ENCODE measurements around the gene ZNF35. TPM values are rescaled to one million over a fixed set of nuclear protein-coding genes. Genes with fewer than 3 reads are reported as not detected.

The ZNF35 gene
- total RNA-seq, 1 donor from 2014 or later = 14.5 TPM

- H3K9me3 Mint-ChIP-seq (ENCODE audit: unreplicated experiment) = peaks cover 35% of the 10 kb centered on the region
- H3K9ac ChIP-seq (ENCODE audit: low read length) = no peak overlapping the region
- H3K36me3 ChIP-seq (ENCODE audit: insufficient read depth, low read length) = peaks cover 48% of the 10 kb centered on the region
- no peak overlapping the region for H3K27ac Mint-ChIP-seq (ENCODE audit: unreplicated experiment)
- H3K4me1 ChIP-seq (ENCODE audit: insufficient read depth, low read length) = no peaks in the 10 kb centered on the region
- H3K27me3 Mint-ChIP-seq (ENCODE audit: low read depth, unreplicated experiment) = no peaks in the 10 kb centered on the region
- DNase-seq (ENCODE audit: low read depth) (no peak), FAIRE-seq (no peak)
- H3K27ac ChIP-seq (ENCODE audit: low read depth, low read length) = no peak overlapping the region
- H3K4me3 ChIP-seq (ENCODE audit: insufficient read depth, low read depth, low read length) = no peak overlapping the region
- TF ChIP-seq CTCF (IDR thresholded peaks at IDR 0.05; ENCODE audit: insufficient read depth, low read depth, low read length) = no peak
- no peak for TF ChIP-seq EZH2 (IDR thresholded peaks at IDR 0.05; ENCODE audit: insufficient read depth, low read length)
- no peak overlapping the region for H2AFZ ChIP-seq (ENCODE audit: low read depth, low read length)
- H3K4me3 Mint-ChIP-seq (ENCODE audit: unreplicated experiment) = no peak overlapping the region
- H3K36me3 Mint-ChIP-seq (ENCODE audit: low read depth, unreplicated experiment) = peaks cover 60% of the 10 kb centered on the region
- no peaks in the 10 kb centered on the region for H3K79me2 ChIP-seq (ENCODE audit: insufficient read depth, low read length)
- H4K20me1 ChIP-seq (ENCODE audit: insufficient read depth, low read length) = no peaks in the 10 kb centered on the region
- H3K4me1 Mint-ChIP-seq (ENCODE audit: low read depth, unreplicated experiment) = no peaks in the 10 kb centered on the region
- H3K9me3 ChIP-seq (ENCODE audit: insufficient read depth, low read depth, low read length) = peaks cover 51% of the 10 kb centered on the region
- H3K27me3 ChIP-seq (ENCODE audit: insufficient read depth, low read length) = no peaks in the 10 kb centered on the region
- H3K4me2 ChIP-seq (ENCODE audit: low read length) = no peak overlapping the region
Observed at GRCh38 chr3:44659434-44659833, 10.9 kb downstream of the ZNF35 start.

- Histone ChIP-seq H3K4me2 (ENCODE audit: low read length) (no peak overlapping the region), H4K20me1 (ENCODE audit: insufficient read depth, low read length) (no peaks in the 10 kb centered on the region), H3K9me3 (ENCODE audit: insufficient read depth, low read depth, low read length) (peaks cover 51% of the 10 kb centered on the region), H3K9ac (ENCODE audit: low read length) (no peak overlapping the region), H3K27me3 (ENCODE audit: insufficient read depth, low read length) (no peaks in the 10 kb centered on the region), H3K79me2 (ENCODE audit: insufficient read depth, low read length) (no peaks in the 10 kb centered on the region), H2AFZ (ENCODE audit: low read depth, low read length) (no peak overlapping the region), H3K27ac (ENCODE audit: low read depth, low read length) (no peak overlapping the region), H3K36me3 (ENCODE audit: insufficient read depth, low read length) (peaks cover 47% of the 10 kb centered on the region), H3K4me1 (ENCODE audit: insufficient read depth, low read length) (no peaks in the 10 kb centered on the region), H3K4me3 (ENCODE audit: insufficient read depth, low read depth, low read length) (no peak overlapping the region)
- H3K9me3 Mint-ChIP-seq (ENCODE audit: unreplicated experiment) = peaks cover 32% of the 10 kb centered on the region
- FAIRE-seq (no peak), DNase-seq (ENCODE audit: low read depth) (no peak)
- no peaks in the 10 kb centered on the region for H3K4me1 Mint-ChIP-seq (ENCODE audit: low read depth, unreplicated experiment)
- H3K36me3 Mint-ChIP-seq (ENCODE audit: low read depth, unreplicated experiment) = peaks cover 57% of the 10 kb centered on the region
- TF ChIP-seq EZH2 (IDR thresholded peaks at IDR 0.05; ENCODE audit: insufficient read depth, low read length) = no peak
- TF ChIP-seq CTCF (IDR thresholded peaks at IDR 0.05; ENCODE audit: insufficient read depth, low read depth, low read length) = no peak
- H3K4me3 Mint-ChIP-seq (ENCODE audit: unreplicated experiment) = no peak overlapping the region
- H3K27me3 Mint-ChIP-seq (ENCODE audit: low read depth, unreplicated experiment) = no peaks in the 10 kb centered on the region
- H3K27ac Mint-ChIP-seq (ENCODE audit: unreplicated experiment) = no peak overlapping the region
Observed at GRCh38 chr3:44661189-44661588, 12.7 kb downstream of the ZNF35 start.

- Histone ChIP-seq H3K9ac (ENCODE audit: low read length) (no peak overlapping the region), H4K20me1 (ENCODE audit: insufficient read depth, low read length) (no peaks in the 10 kb centered on the region), H3K27ac (ENCODE audit: low read depth, low read length) (no peak overlapping the region), H3K4me2 (ENCODE audit: low read length) (no peak overlapping the region), H3K4me1 (ENCODE audit: insufficient read depth, low read length) (no peaks in the 10 kb centered on the region), H3K36me3 (ENCODE audit: insufficient read depth, low read length) (peaks cover 13% of the 10 kb centered on the region), H3K9me3 (ENCODE audit: insufficient read depth, low read depth, low read length) (peaks cover 18% of the 10 kb centered on the region), H3K27me3 (ENCODE audit: insufficient read depth, low read length) (no peaks in the 10 kb centered on the region), H3K79me2 (ENCODE audit: insufficient read depth, low read length) (no peaks in the 10 kb centered on the region), H2AFZ (ENCODE audit: low read depth, low read length) (no peak overlapping the region), H3K4me3 (ENCODE audit: insufficient read depth, low read depth, low read length) (no peak overlapping the region)
- no peaks in the 10 kb centered on the region for H3K27me3 Mint-ChIP-seq (ENCODE audit: low read depth, unreplicated experiment)
- H3K4me1 Mint-ChIP-seq (ENCODE audit: low read depth, unreplicated experiment) = no peaks in the 10 kb centered on the region
- H3K9me3 Mint-ChIP-seq (ENCODE audit: unreplicated experiment) = peaks cover 12% of the 10 kb centered on the region
- no peak for DNase-seq (ENCODE audit: low read depth)
- H3K27ac Mint-ChIP-seq (ENCODE audit: unreplicated experiment) = no peak overlapping the region
- no peak overlapping the region for H3K4me3 Mint-ChIP-seq (ENCODE audit: unreplicated experiment)
- FAIRE-seq = no peak
- H3K36me3 Mint-ChIP-seq (ENCODE audit: low read depth, unreplicated experiment) = peaks cover 26% of the 10 kb centered on the region
- no peak for TF ChIP-seq EZH2 (IDR thresholded peaks at IDR 0.05; ENCODE audit: insufficient read depth, low read length)
- TF ChIP-seq CTCF (IDR thresholded peaks at IDR 0.05; ENCODE audit: insufficient read depth, low read depth, low read length) = no peak
Observed at GRCh38 chr3:44665173-44665572, 16.6 kb downstream of the ZNF35 start.
